Thyroid gland (tissue), 4 donors: ENCODE results near the gene IFT27.

ENCODE experiments used
- CTCF ChIP-seq, 6 experiments: fragments of 200-600 bp in 3 of 6; fragments of 450-650 bp in 3 of 6; sonication (generic) in 3 of 6; IDR thresholded peaks; one replicate each; pipeline ENCODE4 v1.5.1; 2016 to 2019; ENCODE audit warnings: antibody characterized with exemption in 6 of 6, mild to moderate bottlenecking in 2 of 6, inconsistent platforms in 1 of 6, moderate library complexity in 1 of 6
- POLR2A ChIP-seq, 2 donors: fragments of 450-650 bp; IDR thresholded peaks; one replicate each; pipeline ENCODE4 v1.6.1; 2017; ENCODE audit warnings: antibody characterized with exemption in 2 of 2, mild to moderate bottlenecking in 2 of 2, moderate library complexity in 1 of 2

- TF ChIP-seq CTCF (IDR thresholded peaks at IDR 0.05) (no peak), POLR2A (IDR thresholded peaks at IDR 0.05) (no peak)
These were observed 46.6 kb downstream of the IFT27 start for GRCh38 chr22:36729321-36729720.
